ENCODE results near the gene KRT32.
A peak's percentile ranks its signal among the peaks of the same experiment; 100 is the strongest.

The KRT32 gene

DNA sequence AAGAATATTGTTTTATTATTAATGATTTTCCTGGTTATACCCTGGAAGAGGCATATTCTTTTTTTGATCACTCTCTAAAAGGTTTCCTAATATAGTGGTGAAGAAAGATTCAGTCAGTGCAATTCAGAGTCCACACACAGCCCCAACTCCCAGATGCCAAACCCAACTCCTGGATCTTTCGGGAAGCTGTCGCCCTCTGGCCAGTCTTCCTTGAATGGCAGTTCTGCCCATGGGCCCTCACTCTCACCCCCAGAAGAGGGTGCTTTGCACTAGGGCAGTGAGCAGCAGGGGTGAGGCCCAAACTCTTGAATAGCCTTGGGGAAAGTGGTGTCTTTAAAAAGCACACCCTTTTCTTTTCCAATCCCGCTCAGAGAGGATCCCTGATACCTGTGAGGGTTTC, 11.0 kb downstream of the KRT32 start:
- Histone ChIP-seq H3K4ac (ENCODE audit: low read length) (no peak overlapping the region), H3K27ac (replicated peaks; ENCODE audit: low read length) (no peak overlapping the region), H3K27me3 (ENCODE audit: control insufficient read depth in 3 of 3, insufficient read depth in 3 of 3, low read depth in 1 of 3, low read length in 3 of 3) (no peaks in the 10 kb centered on the region), H4K91ac (ENCODE audit: low read depth, low read length, poor library complexity) (no peak overlapping the region), H2AK5ac (ENCODE audit: low read depth, low read length) (no peak overlapping the region), H4K8ac (ENCODE audit: low read depth, low read length) (no peak overlapping the region), H3K79me1 (ENCODE audit: low read depth, low read length) (no peaks in the 10 kb centered on the region), H3K4me3 (ENCODE audit: low read length in 2 of 2) (no peak overlapping the region), H2BK15ac (ENCODE audit: low read length) (no peak overlapping the region), H3K23ac (ENCODE audit: low read depth, low read length, poor library complexity) (no peak overlapping the region), H2BK5ac (ENCODE audit: low read length) (no peak overlapping the region), H3K4me2 (ENCODE audit: insufficient read depth, low read length, poor library complexity, severe bottlenecking) (no peak overlapping the region), H2AFZ (ENCODE audit: low read length) (no peak overlapping the region), H3K9me3 (replicated peaks in 1 of 2; ENCODE audit: control insufficient read depth in 2 of 2, insufficient read depth in 1 of 2, low read depth in 1 of 2, low read length in 2 of 2) (peaks cover 0 to 5% of the 10 kb centered on the region in 2 donors), H3K18ac (ENCODE audit: low read length) (no peak overlapping the region), H3K4me1 (ENCODE audit: control insufficient read depth in 2 of 2, insufficient read depth in 1 of 2, low read depth in 1 of 2, low read length in 2 of 2) (no peaks in the 10 kb centered on the region), H2BK120ac (ENCODE audit: low read depth, low read length) (no peak overlapping the region), H3K36me3 (replicated peaks in 1 of 2; ENCODE audit: control insufficient read depth in 2 of 2, insufficient read depth in 2 of 2, low read length in 2 of 2) (no peaks in the 10 kb centered on the region), H2BK12ac (ENCODE audit: low read length) (no peak overlapping the region), H3K9ac (ENCODE audit: low read depth, low read length, poor library complexity) (no peak overlapping the region), H3K14ac (ENCODE audit: low read length) (no peak overlapping the region)
- no peak for DNase-seq (ENCODE audit: low spot score)
- WGBS, 2 donors (ENCODE audit: extremely low coverage in 2 of 2, insufficient read length in 2 of 2, insufficient replicate concordance in 1 of 2): no CpG with 5 or more reads among the region's 3 CpGs

DNA sequence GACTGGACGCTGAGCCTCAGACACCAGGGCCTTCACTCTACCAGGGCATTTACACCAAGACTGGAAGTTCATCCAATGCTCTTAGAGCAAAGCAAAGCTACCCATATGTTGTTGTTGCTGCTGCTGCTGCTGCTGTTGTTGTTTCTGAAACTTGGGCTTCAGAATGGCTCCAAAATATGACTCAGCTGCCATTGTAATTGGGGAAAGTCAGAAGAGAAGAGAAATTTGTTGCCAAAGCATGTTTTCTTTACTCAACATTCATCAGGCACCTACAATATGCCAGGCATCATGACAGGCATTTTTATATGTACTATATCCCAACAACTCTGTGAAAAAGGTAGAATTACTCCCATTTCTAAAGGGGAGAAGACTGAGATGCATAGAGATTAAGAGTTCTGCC, 11.9 kb downstream of the KRT32 start:
- Histone ChIP-seq H2BK5ac (ENCODE audit: low read length) (no peak overlapping the region), H3K14ac (ENCODE audit: low read length) (no peak overlapping the region), H3K36me3 (replicated peaks in 1 of 2; ENCODE audit: control insufficient read depth in 2 of 2, insufficient read depth in 2 of 2, low read length in 2 of 2) (no peaks in the 10 kb centered on the region), H2BK120ac (ENCODE audit: low read depth, low read length) (no peak overlapping the region), H3K4me1 (ENCODE audit: control insufficient read depth in 2 of 2, insufficient read depth in 1 of 2, low read depth in 1 of 2, low read length in 2 of 2) (no peaks in the 10 kb centered on the region), H3K23ac (ENCODE audit: low read depth, low read length, poor library complexity) (no peak overlapping the region), H2BK12ac (ENCODE audit: low read length) (no peak overlapping the region), H3K4me3 (ENCODE audit: low read length in 2 of 2) (no peak overlapping the region), H2BK15ac (ENCODE audit: low read length) (no peak overlapping the region), H3K9me3 (replicated peaks in 1 of 2; ENCODE audit: control insufficient read depth in 2 of 2, insufficient read depth in 1 of 2, low read depth in 1 of 2, low read length in 2 of 2) (peaks cover 0 to 7% of the 10 kb centered on the region in 2 donors), H3K27me3 (ENCODE audit: control insufficient read depth in 3 of 3, insufficient read depth in 3 of 3, low read depth in 1 of 3, low read length in 3 of 3) (no peaks in the 10 kb centered on the region), H3K4ac (ENCODE audit: low read length) (no peak overlapping the region), H2AFZ (ENCODE audit: low read length) (no peak overlapping the region), H3K4me2 (ENCODE audit: insufficient read depth, low read length, poor library complexity, severe bottlenecking) (no peak overlapping the region), H3K9ac (ENCODE audit: low read depth, low read length, poor library complexity) (no peak overlapping the region), H2AK5ac (ENCODE audit: low read depth, low read length) (no peak overlapping the region), H3K18ac (ENCODE audit: low read length) (no peak overlapping the region), H3K27ac (replicated peaks; ENCODE audit: low read length) (no peak overlapping the region), H4K8ac (ENCODE audit: low read depth, low read length) (no peak overlapping the region), H3K79me1 (ENCODE audit: low read depth, low read length) (no peaks in the 10 kb centered on the region), H4K91ac (ENCODE audit: low read depth, low read length, poor library complexity) (no peak overlapping the region)
- no peak for DNase-seq (ENCODE audit: low spot score)
- WGBS, 2 donors (ENCODE audit: extremely low coverage in 2 of 2, insufficient read length in 2 of 2, insufficient replicate concordance in 1 of 2): no CpG with 5 or more reads among the region's 1 CpG

DNA sequence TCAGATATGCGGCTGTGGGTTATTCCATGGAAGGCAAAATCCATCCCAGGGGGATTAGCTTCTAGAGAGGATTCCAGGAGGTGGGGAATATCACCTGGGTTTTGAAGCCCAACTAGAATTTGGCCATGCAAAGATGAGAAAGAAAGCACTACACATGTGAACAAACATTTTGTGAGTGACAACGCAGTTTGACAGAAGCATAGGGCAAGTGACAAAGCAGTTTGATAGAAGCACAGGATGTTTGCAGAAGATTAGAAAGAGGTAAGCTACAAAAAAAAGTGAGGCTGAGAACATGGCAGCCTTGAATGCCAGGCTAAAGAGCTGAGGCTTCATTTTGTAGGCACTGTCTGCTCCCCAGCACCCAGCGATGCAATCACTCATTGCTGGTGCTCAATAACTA, 14.1 kb downstream of the KRT32 start:
- H3K4me1 ChIP-seq (ENCODE audit: control insufficient read depth in 2 of 2, insufficient read depth in 1 of 2, low read depth in 1 of 2, low read length in 2 of 2): no peaks in the 10 kb centered on the region
- no peak overlapping the region for H2AFZ ChIP-seq (ENCODE audit: low read length)
- no peak for DNase-seq (ENCODE audit: low spot score)
- H2BK15ac ChIP-seq (ENCODE audit: low read length): no peak overlapping the region
- H3K4me2 ChIP-seq (ENCODE audit: insufficient read depth, low read length, poor library complexity, severe bottlenecking): no peak overlapping the region
- H2BK120ac ChIP-seq (ENCODE audit: low read depth, low read length): no peak overlapping the region
- no peak overlapping the region for H3K9ac ChIP-seq (ENCODE audit: low read depth, low read length, poor library complexity)
- H4K8ac ChIP-seq (ENCODE audit: low read depth, low read length): no peak overlapping the region
- no CpG with 5 or more reads among the region's 3 CpGs for WGBS, 2 donors (ENCODE audit: extremely low coverage in 2 of 2, insufficient read length in 2 of 2, insufficient replicate concordance in 1 of 2)
- H3K27me3 ChIP-seq (ENCODE audit: control insufficient read depth in 3 of 3, insufficient read depth in 3 of 3, low read depth in 1 of 3, low read length in 3 of 3): no peaks in the 10 kb centered on the region
- no peak overlapping the region for H3K4ac ChIP-seq (ENCODE audit: low read length)
- no peaks in the 10 kb centered on the region for H3K79me1 ChIP-seq (ENCODE audit: low read depth, low read length)
- H3K36me3 ChIP-seq (replicated peaks in 1 of 2; ENCODE audit: control insufficient read depth in 2 of 2, insufficient read depth in 2 of 2, low read length in 2 of 2): no peaks in the 10 kb centered on the region
- no peak overlapping the region for H2BK12ac ChIP-seq (ENCODE audit: low read length)
- H3K4me3 ChIP-seq (ENCODE audit: low read length in 2 of 2): no peak overlapping the region
- no peak overlapping the region for H3K14ac ChIP-seq (ENCODE audit: low read length)
- H3K9me3 ChIP-seq (replicated peaks in 1 of 2; ENCODE audit: control insufficient read depth in 2 of 2, insufficient read depth in 1 of 2, low read depth in 1 of 2, low read length in 2 of 2): peaks cover 0 to 7% of the 10 kb centered on the region in 2 donors
- no peak overlapping the region for H3K18ac ChIP-seq (ENCODE audit: low read length)
- no peak overlapping the region for H4K91ac ChIP-seq (ENCODE audit: low read depth, low read length, poor library complexity)
- H3K27ac ChIP-seq (replicated peaks; ENCODE audit: low read length): no peak overlapping the region
- H2AK5ac ChIP-seq (ENCODE audit: low read depth, low read length): no peak overlapping the region
- H3K23ac ChIP-seq (ENCODE audit: low read depth, low read length, poor library complexity): no peak overlapping the region
- H2BK5ac ChIP-seq (ENCODE audit: low read length): no peak overlapping the region

DNA sequence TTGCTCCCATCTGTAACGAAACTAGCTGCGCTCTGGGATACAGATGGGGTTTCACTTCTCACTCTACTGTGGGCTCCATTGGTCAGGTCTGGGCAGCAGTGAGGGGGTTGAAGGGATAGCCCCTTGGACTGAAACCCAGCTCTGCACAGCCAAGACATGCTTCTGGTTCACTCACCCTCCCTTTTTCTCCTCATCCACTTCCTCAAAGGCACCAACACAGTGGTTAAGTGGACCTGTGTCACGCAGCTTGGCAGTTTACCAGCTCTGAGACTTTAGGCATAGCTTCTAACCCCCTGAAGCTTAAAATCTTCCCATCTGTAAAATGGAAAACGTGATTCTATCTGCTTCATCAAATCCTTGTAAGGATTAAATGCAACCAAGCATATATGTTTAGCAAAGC, 14.9 kb downstream of the KRT32 start:
- no peak overlapping the region for H2BK12ac ChIP-seq (ENCODE audit: low read length)
- no peak for DNase-seq (ENCODE audit: low spot score)
- no peak overlapping the region for H4K91ac ChIP-seq (ENCODE audit: low read depth, low read length, poor library complexity)
- H3K14ac ChIP-seq (ENCODE audit: low read length): no peak overlapping the region
- no peak overlapping the region for H2AFZ ChIP-seq (ENCODE audit: low read length)
- no peak overlapping the region for H2BK15ac ChIP-seq (ENCODE audit: low read length)
- H3K4me3 ChIP-seq (ENCODE audit: low read length in 2 of 2): peak overlapping the region in 1 of 2 donors; percentile 14
- no peak overlapping the region for H3K9ac ChIP-seq (ENCODE audit: low read depth, low read length, poor library complexity)
- no peak overlapping the region for H3K23ac ChIP-seq (ENCODE audit: low read depth, low read length, poor library complexity)
- H3K27me3 ChIP-seq (ENCODE audit: control insufficient read depth in 3 of 3, insufficient read depth in 3 of 3, low read depth in 1 of 3, low read length in 3 of 3): no peaks in the 10 kb centered on the region
- no CpG with 5 or more reads among the region's 4 CpGs for WGBS, 2 donors (ENCODE audit: extremely low coverage in 2 of 2, insufficient read length in 2 of 2, insufficient replicate concordance in 1 of 2)
- no peak overlapping the region for H3K18ac ChIP-seq (ENCODE audit: low read length)
- H4K8ac ChIP-seq (ENCODE audit: low read depth, low read length): no peak overlapping the region
- no peaks in the 10 kb centered on the region for H3K79me1 ChIP-seq (ENCODE audit: low read depth, low read length)
- H3K4ac ChIP-seq (ENCODE audit: low read length): no peak overlapping the region
- H3K36me3 ChIP-seq (replicated peaks in 1 of 2; ENCODE audit: control insufficient read depth in 2 of 2, insufficient read depth in 2 of 2, low read length in 2 of 2): no peaks in the 10 kb centered on the region
- H2AK5ac ChIP-seq (ENCODE audit: low read depth, low read length): no peak overlapping the region
- no peaks in the 10 kb centered on the region for H3K4me1 ChIP-seq (ENCODE audit: control insufficient read depth in 2 of 2, insufficient read depth in 1 of 2, low read depth in 1 of 2, low read length in 2 of 2)
- no peak overlapping the region for H3K4me2 ChIP-seq (ENCODE audit: insufficient read depth, low read length, poor library complexity, severe bottlenecking)
- H3K9me3 ChIP-seq (replicated peaks in 1 of 2; ENCODE audit: control insufficient read depth in 2 of 2, insufficient read depth in 1 of 2, low read depth in 1 of 2, low read length in 2 of 2): peaks cover 0 to 7% of the 10 kb centered on the region in 2 donors
- H2BK120ac ChIP-seq (ENCODE audit: low read depth, low read length): no peak overlapping the region
- no peak overlapping the region for H3K27ac ChIP-seq (replicated peaks; ENCODE audit: low read length)
- no peak overlapping the region for H2BK5ac ChIP-seq (ENCODE audit: low read length)
